PC-3 (cell line): ENCODE measurements around the gene STAM. TPM values are rescaled to one million over a fixed set of nuclear protein-coding genes. Genes with fewer than 3 reads are reported as not detected.

Source experiments
- ATAC-seq: fragments of 200-7000 bp; cut with Tn5 transposase; 2 replicates; pipeline ENCODE4 v1.9.1; 2020; ENCODE audit warnings: mild to moderate bottlenecking, moderate library complexity
- BruUV-seq: library from RNA; stranded (reverse); fragments of 400-500 nt; replicated peaks from 2 replicates; lab custom pipeline; 2021; lab: Mats Ljungman, UMichigan
- CTCF ChIA-PET: fragments of 300-600 bp; sonication (Branson Sonifier 250); formaldehyde crosslinking; loops from one replicate; lab custom pipeline; 2022; ENCODE audit warnings: antibody characterized with exemption; lab: Charles Lee
- POLR2A ChIA-PET: fragments of 300-600 bp; sonication (Branson Sonifier 250); formaldehyde crosslinking; loops from one replicate; lab custom pipeline; 2022; ENCODE audit warnings: antibody characterized with exemption; ENCODE audit not compliant: unreplicated experiment; lab: Charles Lee
- DNase-seq: peaks from one replicate; pipeline ENCODE4 v3.0.0-alpha.2; 2015
- H2AFZ ChIP-seq: fragments of 300-600 bp; sonication (generic); 2 replicates; pipeline ENCODE4 v1.6.0; 2016; ENCODE audit warnings: antibody characterized with exemption, low read length
- H3F3A ChIP-seq: fragments of 300-600 bp; sonication (generic); one replicate; pipeline ENCODE4 v1.6.0; 2017; ENCODE audit warnings: antibody characterized with exemption, low read length, control low read depth, mild to moderate bottlenecking; ENCODE audit not compliant: unreplicated experiment
- H3K27ac ChIP-seq: fragments of 300-600 bp; sonication (generic); 2 replicates; pipeline ENCODE4 v1.5.1; 2016; ENCODE audit warnings: mild to moderate bottlenecking, low read length
- H3K27me3 ChIP-seq: fragments of 300-600 bp; sonication (generic); 2 replicates; pipeline ENCODE4 v1.6.1; 2016; ENCODE audit warnings: low read length, mixed read lengths
- H3K36me3 ChIP-seq: fragments of 300-600 bp; sonication (generic); 2 replicates; pipeline ENCODE4 v1.6.1; 2016; ENCODE audit warnings: low read depth, mixed run types, low read length, mixed read lengths
- H3K4me1 ChIP-seq: fragments of 300-600 bp; sonication (generic); 2 replicates; pipeline ENCODE4 v1.5.1; 2016; ENCODE audit warnings: low read length; ENCODE audit not compliant: insufficient read depth
- H3K4me2 ChIP-seq: fragments of 300-600 bp; sonication (generic); 2 replicates; pipeline ENCODE4 v1.6.0; 2016; ENCODE audit warnings: low read length
- H3K4me3 ChIP-seq: fragments of 300-600 bp; sonication (generic); 2 replicates; pipeline ENCODE4 v1.5.1; 2016; ENCODE audit warnings: mild to moderate bottlenecking, low read length, mixed read lengths
- H3K79me2 ChIP-seq: fragments of 300-600 bp; sonication (generic); 2 replicates; pipeline ENCODE4 v1.6.1; 2017; ENCODE audit warnings: low read length, mixed read lengths
- H3K9ac ChIP-seq: fragments of 300-600 bp; sonication (generic); 2 replicates; pipeline ENCODE4 v1.6.0; 2016; ENCODE audit warnings: mild to moderate bottlenecking, low read length
- H3K9me2 ChIP-seq: fragments of 300-600 bp; sonication (generic); replicated peaks from 2 replicates; pipeline ENCODE4 v1.6.1; 2016; ENCODE audit warnings: mixed run types, low read length, mixed read lengths
- H3K9me3 ChIP-seq: fragments of 300-600 bp; sonication (generic); 2 replicates; pipeline ENCODE4 v1.6.1; 2016; ENCODE audit warnings: low read length, mixed read lengths
- H4K20me1 ChIP-seq: fragments of 300-600 bp; sonication (generic); 2 replicates; pipeline ENCODE4 v1.6.1; 2016; ENCODE audit warnings: low read length, mixed read lengths
- CTCF ChIP-seq: fragments of 300-600 bp; sonication (generic); conservative IDR thresholded peaks from 2 replicates; pipeline ENCODE4 v1.5.1; 2017; ENCODE audit warnings: antibody characterized with exemption, low read depth, mild to moderate bottlenecking, low read length
- EZH2 ChIP-seq: fragments of 300-600 bp; sonication (generic); IDR thresholded peaks from one replicate; pipeline ENCODE4 v1.6.1; 2017; ENCODE audit warnings: antibody characterized with exemption, mild to moderate bottlenecking, low read length; ENCODE audit not compliant: unreplicated experiment
- EZH2phosphoT487 ChIP-seq: fragments of 300-600 bp; sonication (generic); IDR thresholded peaks from 2 replicates; pipeline ENCODE4 v1.6.1; 2018; ENCODE audit warnings: mild to moderate bottlenecking, antibody characterized with exemption, low read length, borderline replicate concordance
- intact Hi-C: fragments of 100-400 bp; cut with micrococcal nuclease; formaldehyde crosslinking; loops from 2 replicates; pipeline ENCODE4 v1.9.0; 2023
- total RNA-seq: library from RNA; depleted of rRNA; stranded (reverse); fragments of >200 nt; gene quantifications from 2 replicates; pipeline ENCODE4 v1.2.3, GENCODE V29; 2014

STAM gene
- total RNA-seq, 1 experiment from 2014 or later, result 7.8 TPM

- CTCF ChIA-PET, result no interaction called here
Observed at GRCh38 chr10:17725703-17726102, 81.8 kb downstream of the STAM start.

GRCh38 chr10:17729630-17730029 is 85.7 kb downstream of the STAM start:
- no peak for ATAC-seq
- CTCF ChIA-PET, result no interaction called here
- no peak overlapping the region for H2AFZ ChIP-seq

More at GRCh38 chr10:17725703-17726102, 81.8 kb downstream of the STAM start:
- Histone ChIP-seq H3K79me2 (no peaks in the 10 kb centered on the region), H3K36me3 (no peaks in the 10 kb centered on the region), H3K9ac (no peak overlapping the region), H3K4me3 (no peak overlapping the region), H3K4me1 (no peaks in the 10 kb centered on the region), H4K20me1 (no peaks in the 10 kb centered on the region), H2AFZ (no peak overlapping the region), H3F3A (no peaks in the 10 kb centered on the region), H3K27ac (no peak overlapping the region), H3K9me3 (no peaks in the 10 kb centered on the region), H3K4me2 (no peak overlapping the region), H3K9me2 (no peaks in the 10 kb centered on the region), H3K27me3 (no peaks in the 10 kb centered on the region)
- intact Hi-C loops, result no loop called here
- TF ChIP-seq EZH2 (no peak), CTCF (no peak), EZH2phosphoT487 (no peak)
- DNase-seq (no peak), ATAC-seq (no peak)
- no TSS peak for BruUV-seq
- POLR2A ChIA-PET, result no interaction called here

More at GRCh38 chr10:17729630-17730029, 85.7 kb downstream of the STAM start:
- no TSS peak for BruUV-seq
- Histone ChIP-seq H3K4me3 (no peak overlapping the region), H3K79me2 (no peaks in the 10 kb centered on the region), H3K27me3 (no peaks in the 10 kb centered on the region), H3K4me1 (no peaks in the 10 kb centered on the region), H3K27ac (no peak overlapping the region), H3K4me2 (no peak overlapping the region), H3F3A (no peaks in the 10 kb centered on the region), H3K36me3 (no peaks in the 10 kb centered on the region), H3K9ac (no peak overlapping the region), H4K20me1 (no peaks in the 10 kb centered on the region), H3K9me3 (no peaks in the 10 kb centered on the region), H3K9me2 (no peaks in the 10 kb centered on the region)
- DNase-seq, result no peak
- intact Hi-C loops, result no loop called here
- TF ChIP-seq CTCF, result no peak
- TF ChIP-seq EZH2phosphoT487, result no peak
- TF ChIP-seq EZH2, result no peak
- POLR2A ChIA-PET, result no interaction called here
